ENCODE measurements around the gene FSD2. TPM values are rescaled to one million over a fixed set of nuclear protein-coding genes. Genes with fewer than 3 reads are reported as not detected.

The FSD2 gene
- total and polyA plus RNA-seq, 2 donors (not counting 1 experiment from before 2014, with no cell fraction given), result not detected

- Histone ChIP-seq H3K4me3 (ENCODE audit: control extremely low read depth in 1 of 5, extremely low read depth in 1 of 5, insufficient read depth in 1 of 5, low read depth in 2 of 5, low read length in 4 of 5) (no peak overlapping the region), H3K27me3 (replicated peaks in 1 of 4; ENCODE audit: control extremely low read depth in 1 of 4, control insufficient read depth in 3 of 4, insufficient read depth in 4 of 4, low read length in 3 of 4) (no peaks in the 10 kb centered on the region), H3K4me1 (ENCODE audit: control insufficient read depth in 2 of 2, insufficient read depth in 2 of 2, low read length in 2 of 2) (no peaks in the 10 kb centered on the region), H2AFZ (ENCODE audit: insufficient read depth, low read depth, low read length, poor library complexity, severe bottlenecking) (no peak overlapping the region), H3K9me3 (ENCODE audit: control extremely low read depth in 1 of 3, control insufficient read depth in 2 of 3, insufficient read depth in 1 of 3, low read length in 2 of 3) (no peaks in the 10 kb centered on the region), H3K27ac (ENCODE audit: low read length in 2 of 2) (no peak overlapping the region), H3K9ac (ENCODE audit: low read length) (no peak overlapping the region), H3K36me3 (replicated peaks in 1 of 2; ENCODE audit: control extremely low read depth in 1 of 2, control insufficient read depth in 1 of 2, extremely low read depth in 1 of 2, insufficient read depth in 2 of 2, low read length in 1 of 2) (peaks cover 0 to 4% of the 10 kb centered on the region in 2 experiments), H4K20me1 (ENCODE audit: control insufficient read depth, insufficient read depth, low read length, poor library complexity, severe bottlenecking) (no peaks in the 10 kb centered on the region), H3K79me2 (ENCODE audit: control insufficient read depth, insufficient read depth, low read length) (no peaks in the 10 kb centered on the region), H3K4me2 (replicated peaks; ENCODE audit: low read depth, low read length, poor library complexity, severe bottlenecking) (no peak overlapping the region)
- POLR2A ChIA-PET, result no interaction called here
- no peak for DNase-seq
- 98% methylated on average over 8 of the region's 10 CpGs for WGBS (ENCODE audit: insufficient coverage)
- H3K4me3 Mint-ChIP-seq, result no peak overlapping the region
- H3K4me1 Mint-ChIP-seq, result no peaks in the 10 kb centered on the region
- intact Hi-C loops (cut with micrococcal nuclease), result no loop called here
- CTCF ChIA-PET, result no interaction called here
- ATAC-seq (ENCODE audit: low read depth), result no peak
- no peaks in the 10 kb centered on the region for H3K9me3 Mint-ChIP-seq (ENCODE audit: insufficient read depth)
- TF ChIP-seq CTCF (IDR thresholded peaks at IDR 0.05) (no peak), EZH2 (IDR thresholded peaks at IDR 0.05; ENCODE audit: borderline replicate concordance, insufficient read depth, low read depth, low read length, poor library complexity, severe bottlenecking) (no peak)
- peaks cover 5% of the 10 kb centered on the region for H3K27me3 Mint-ChIP-seq
- H3K27ac Mint-ChIP-seq, result no peak overlapping the region
Measured at GRCh38 chr15:82726816-82727215, 79.1 kb downstream of the FSD2 start.

GRCh38 chr15:82715003-82715402 is 90.9 kb downstream of the FSD2 start:
- ATAC-seq (ENCODE audit: low read depth), result no peak
- Histone ChIP-seq H3K27me3 (replicated peaks in 1 of 4; ENCODE audit: control extremely low read depth in 1 of 4, control insufficient read depth in 3 of 4, insufficient read depth in 4 of 4, low read length in 3 of 4) (peaks cover 0 to 33% (median 5%) of the 10 kb centered on the region in 4 experiments), H3K79me2 (ENCODE audit: control insufficient read depth, insufficient read depth, low read length) (no peaks in the 10 kb centered on the region), H3K9ac (ENCODE audit: low read length) (no peak overlapping the region), H3K4me3 (ENCODE audit: control extremely low read depth in 1 of 5, extremely low read depth in 1 of 5, insufficient read depth in 1 of 5, low read depth in 2 of 5, low read length in 4 of 5) (no peak overlapping the region), H3K4me2 (replicated peaks; ENCODE audit: low read depth, low read length, poor library complexity, severe bottlenecking) (no peak overlapping the region), H2AFZ (ENCODE audit: insufficient read depth, low read depth, low read length, poor library complexity, severe bottlenecking) (no peak overlapping the region), H3K9me3 (ENCODE audit: control extremely low read depth in 1 of 3, control insufficient read depth in 2 of 3, insufficient read depth in 1 of 3, low read length in 2 of 3) (peaks cover 0 to 34% (median 0%) of the 10 kb centered on the region in 3 donors), H3K4me1 (ENCODE audit: control insufficient read depth in 2 of 2, insufficient read depth in 2 of 2, low read length in 2 of 2) (peaks cover 0 to 3% of the 10 kb centered on the region in 2 donors), H4K20me1 (ENCODE audit: control insufficient read depth, insufficient read depth, low read length, poor library complexity, severe bottlenecking) (no peaks in the 10 kb centered on the region), H3K27ac (ENCODE audit: low read length in 2 of 2) (no peak overlapping the region), H3K36me3 (replicated peaks in 1 of 2; ENCODE audit: control extremely low read depth in 1 of 2, control insufficient read depth in 1 of 2, extremely low read depth in 1 of 2, insufficient read depth in 2 of 2, low read length in 1 of 2) (no peaks in the 10 kb centered on the region)
- peaks cover 8% of the 10 kb centered on the region for H3K9me3 Mint-ChIP-seq (ENCODE audit: insufficient read depth)
- 98% methylated on average over 4 of the region's 4 CpGs for WGBS (ENCODE audit: insufficient coverage)
- POLR2A ChIA-PET, result no interaction called here
- CTCF ChIA-PET, result no interaction called here
- no peak for TF ChIP-seq EZH2 (IDR thresholded peaks at IDR 0.05; ENCODE audit: borderline replicate concordance, insufficient read depth, low read depth, low read length, poor library complexity, severe bottlenecking)
- no peak for DNase-seq
- intact Hi-C loops (cut with micrococcal nuclease), result no loop called here
- H3K27ac Mint-ChIP-seq, result no peak overlapping the region
- peaks cover 37% of the 10 kb centered on the region for H3K27me3 Mint-ChIP-seq
- peaks cover 2% of the 10 kb centered on the region for H3K4me1 Mint-ChIP-seq
- H3K4me3 Mint-ChIP-seq, result no peak overlapping the region

Data from B cell (primary cell).